HepG2 (cell line): Measurements from ENCODE around the gene CCNL1. TPM values are rescaled to one million over a fixed set of nuclear protein-coding genes. Genes with fewer than 3 reads are reported as not detected.

ENCODE experiments used
- CENPBD1 ChIP-seq: sonication (generic); formaldehyde crosslinking; IDR thresholded peaks from 2 replicates; pipeline ENCODE4 v1.8.0; 2022; ENCODE audit warnings: missing genetic modification reagents, low read depth, mild to moderate bottlenecking, borderline replicate concordance
- EEA1 ChIP-seq: sonication (generic); formaldehyde crosslinking; IDR thresholded peaks from 2 replicates; pipeline ENCODE4 v1.5.1; 2020; ENCODE audit warnings: mild to moderate bottlenecking, missing genetic modification reagents, borderline replicate concordance
- FOSL2 ChIP-seq: sonication (generic); formaldehyde crosslinking; IDR thresholded peaks from 2 replicates; pipeline ENCODE4 v1.4.0; 2020; ENCODE audit warnings: missing genetic modification reagents
- FOXA3 ChIP-seq: IDR thresholded peaks from 2 replicates; pipeline ENCODE4 v1.6.1; 2016; ENCODE audit warnings: missing genetic modification reagents, missing compliant biosample characterization
- GATAD2A ChIP-seq: IDR thresholded peaks from 2 replicates; pipeline ENCODE4 v1.6.1; 2016
- IKZF1 ChIP-seq: fragments of 450-650 bp; IDR thresholded peaks from 2 replicates; pipeline ENCODE4 v1.7.1; 2016
- NFYC ChIP-seq: IDR thresholded peaks from 2 replicates; pipeline ENCODE4 v1.6.1; 2016; ENCODE audit warnings: missing genetic modification reagents, missing compliant biosample characterization
- NR2F2 ChIP-seq: IDR thresholded peaks from 2 replicates; pipeline ENCODE4 v1.6.1; 2012; ENCODE audit warnings: low read depth, inconsistent platforms, borderline replicate concordance
- PCBP1 ChIP-seq: fragments of 200-400 bp; formaldehyde crosslinking; IDR thresholded peaks from 2 replicates; pipeline ENCODE4 v1.6.1; 2017; ENCODE audit warnings: mild to moderate bottlenecking, low read depth, low read length, borderline replicate concordance
- REXO4 ChIP-seq: sonication (generic); formaldehyde crosslinking; IDR thresholded peaks from 2 replicates; pipeline ENCODE4 v1.8.0; 2022; ENCODE audit warnings: missing genetic modification reagents, mild to moderate bottlenecking, borderline replicate concordance
- SOX13 ChIP-seq, 3 experiments: fragments of 450-650 bp in 1 of 3; sonication (generic) in 1 of 3; formaldehyde crosslinking in 1 of 3; IDR thresholded peaks in 2 of 3; conservative IDR thresholded peaks in 1 of 3; 2 replicates each; pipeline versions ENCODE4 v1.5.0 to v1.6.1; 2016 to 2020; ENCODE audit warnings: antibody characterized with exemption in 1 of 3, mild to moderate bottlenecking in 1 of 3, missing compliant biosample characterization in 1 of 3, missing genetic modification reagents in 1 of 3, moderate library complexity in 1 of 3
- STAG1 ChIP-seq: sonication (generic); formaldehyde crosslinking; IDR thresholded peaks from 2 replicates; pipeline ENCODE4 v1.4.0; 2020; ENCODE audit warnings: missing genetic modification reagents
- THAP7 ChIP-seq: sonication (generic); formaldehyde crosslinking; IDR thresholded peaks from 2 replicates; pipeline ENCODE4 v1.8.1; 2023; ENCODE audit warnings: mild to moderate bottlenecking, missing genetic modification reagents
- ZBTB44 ChIP-seq: sonication (generic); formaldehyde crosslinking; IDR thresholded peaks from 2 replicates; pipeline ENCODE4 v1.4.0; 2020; ENCODE audit warnings: missing genetic modification reagents
- ZFP1 ChIP-seq: IDR thresholded peaks from 2 replicates; pipeline ENCODE4 v1.6.1; 2016
- ZNF318 ChIP-seq: sonication (generic); formaldehyde crosslinking; IDR thresholded peaks from 2 replicates; pipeline ENCODE4 v1.4.0; 2020; ENCODE audit warnings: mild to moderate bottlenecking, missing genetic modification reagents
- ZNF329 ChIP-seq: sonication (generic); formaldehyde crosslinking; IDR thresholded peaks from 2 replicates; pipeline ENCODE4 v1.9.0; 2021; ENCODE audit warnings: low read depth, mild to moderate bottlenecking, missing genetic modification reagents
- ZNF605 ChIP-seq: sonication (generic); formaldehyde crosslinking; IDR thresholded peaks from 2 replicates; pipeline ENCODE4 v1.8.0; 2022; ENCODE audit warnings: mild to moderate bottlenecking, missing genetic modification reagents
- ZNF644 ChIP-seq: IDR thresholded peaks from 2 replicates; pipeline ENCODE4 v1.6.1; 2016; ENCODE audit warnings: low read depth
- ZSCAN12 ChIP-seq: sonication (generic); formaldehyde crosslinking; IDR thresholded peaks from 2 replicates; pipeline ENCODE4 v1.9.0; 2021; ENCODE audit warnings: mild to moderate bottlenecking, missing genetic modification reagents
- polyA plus RNA-seq, 8 experiments: library from polyadenylated mRNA; depleted of rRNA in 3 of 8; stranded (reverse) in 7 of 8; unstranded in 1 of 8; fragments of >200 nt; fragmentation: Illumina TruSeq in 4 of 8; extraction: Trizol in 4 of 8; gene quantifications; 2 replicates each; pipeline versions ENCODE4 v1.2.1 to v1.2.3, GENCODE V29; 2011 to 2016; ENCODE audit warnings: low read depth in 4 of 8, missing spikeins in 1 of 8, mixed read lengths in 1 of 8; ENCODE audit not compliant: insufficient read depth in 1 of 8
- total RNA-seq, 5 experiments: library from RNA; depleted of rRNA; stranded (reverse); fragments of >200 nt; fragmentation: Illumina TruSeq; extraction: Trizol; gene quantifications; 2 replicates each; pipeline ENCODE4 v1.2.3, GENCODE V29; 2016; ENCODE audit warnings: low read depth in 1 of 5

The CCNL1 gene
- total and polyA plus RNA-seq, 2 of the 13 experiments (the other 11 are each of a cell fraction or from before 2014, with no cell fraction given), result 151 to 303 TPM

GRCh38 chr3:157134620-157135191 is 25.2 kb downstream of the CCNL1 start (continued):
- no peak for TF ChIP-seq ZNF318
- no peak for TF ChIP-seq NFYC (CRISPR knock-in tag)
- TF ChIP-seq GATAD2A (CRISPR knock-in tag), result peak; percentile 96
- TF ChIP-seq ZFP1 (CRISPR knock-in tag), result 0 out of 2 replicates have a peak, but pooled peaks have one; percentile 27
- no peak for TF ChIP-seq NR2F2
- TF ChIP-seq PCBP1, result no peak
- TF ChIP-seq ZSCAN12 (CRISPR knock-in tag), result no peak
- TF ChIP-seq FOSL2 (CRISPR knock-in tag), result peak; percentile 82
- TF ChIP-seq ZNF329 (CRISPR knock-in tag), result no peak
- peak; percentile 96 for TF ChIP-seq ZNF644 (CRISPR knock-in tag)
- TF ChIP-seq EEA1 (CRISPR knock-in tag), result no peak
- TF ChIP-seq STAG1 (CRISPR knock-in tag), result peak; percentile 25; the same call in 1 of the 2 replicates
- TF ChIP-seq REXO4 (CRISPR knock-in tag), result no peak
- TF ChIP-seq ZBTB44 (CRISPR knock-in tag), result no peak
- peak; percentile 91 for TF ChIP-seq FOXA3 (CRISPR knock-in tag)
- TF ChIP-seq ZNF605 (CRISPR knock-in tag), result peak; percentile 44; the same call in 1 of the 2 replicates
- 0 out of 2 replicates have a peak, but pooled peaks have one; percentile 7 for TF ChIP-seq SOX13 (IDR thresholded peaks at IDR 0.05)
- peak in 1 of 2 experiments; percentile 93; a peak in 2 of 4 replicates for TF ChIP-seq SOX13 (CRISPR knock-in tag; conservative IDR thresholded peaks at IDR 0.05 in 1 of 2, IDR thresholded peaks at IDR 0.05 in 1 of 2)
- TF ChIP-seq THAP7 (CRISPR knock-in tag), result 0 out of 2 replicates have a peak, but pooled peaks have one; percentile 62
- no peak for TF ChIP-seq IKZF1
- no peak for TF ChIP-seq CENPBD1 (CRISPR knock-in tag)
